HG02759 (cell line): Measurements from ENCODE around the gene AVPR2.

ENCODE experiments used
- ATAC-seq: cut with Tn5 transposase; IDR thresholded peaks from one replicate; pipeline ENCODE4 v1.9.1; 2021; ENCODE audit warnings: mild to moderate bottlenecking, moderate library complexity; ENCODE audit not compliant: unreplicated experiment

The AVPR2 gene

GRCh38 chrX:153903991-153904957 lies at the start of gene AVPR2:
TSS of gene AVPR2 (plus strand) at chrX:153904673. CDS start at chrX:153905146, 473 bp downstream.
- ATAC-seq = no peak

DNA sequence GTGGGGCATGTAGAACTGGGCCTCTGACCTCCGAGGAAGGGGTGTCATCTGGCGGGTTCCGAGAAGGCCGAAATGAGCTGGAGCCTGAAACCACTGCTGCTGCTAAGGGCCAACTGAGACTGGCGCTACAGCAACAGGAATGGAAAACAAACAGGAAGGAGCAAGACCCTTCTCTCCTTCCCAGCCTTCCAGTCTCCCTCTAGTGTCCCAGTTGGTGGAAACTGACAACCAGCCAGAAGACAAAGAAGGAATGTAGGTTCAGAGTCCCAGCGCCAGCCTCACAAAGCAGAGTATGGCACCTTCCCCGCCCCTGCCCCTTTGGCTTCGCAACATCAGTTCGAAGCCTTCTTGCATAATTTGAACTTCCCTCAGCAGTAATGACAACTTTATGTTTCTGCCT lies 49.8 kb upstream of the AVPR2 start:
- no peak for ATAC-seq

DNA sequence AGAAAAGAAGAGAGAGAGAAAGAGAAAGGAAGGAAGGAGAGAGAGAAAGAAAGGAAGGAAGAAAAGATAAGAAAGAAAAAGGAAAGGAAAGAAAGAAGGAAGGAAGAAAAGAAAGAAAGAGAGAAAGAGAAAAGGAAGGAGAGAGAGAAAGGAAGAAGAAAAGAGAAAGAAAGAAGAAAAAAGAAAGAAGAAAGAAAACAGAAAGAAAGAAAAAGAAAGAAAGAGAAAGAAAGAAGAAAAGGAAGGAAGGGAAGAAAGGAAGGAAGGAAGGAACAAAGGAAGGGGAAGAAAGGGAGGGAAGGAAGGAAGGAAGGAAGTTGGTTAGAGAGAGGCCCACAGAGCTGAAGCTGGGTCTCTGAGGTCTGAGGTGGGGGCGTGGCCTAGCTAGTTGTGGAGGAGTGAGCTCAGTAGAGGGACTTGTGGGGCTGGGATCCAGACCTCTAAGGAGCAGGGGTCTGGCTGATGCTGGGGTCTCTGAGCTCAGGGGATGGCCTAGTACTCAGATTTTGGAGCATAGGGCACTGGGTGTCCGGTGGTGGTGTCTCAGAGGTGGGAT lies 47.0 kb upstream of the AVPR2 start:
- no peak for ATAC-seq

DNA sequence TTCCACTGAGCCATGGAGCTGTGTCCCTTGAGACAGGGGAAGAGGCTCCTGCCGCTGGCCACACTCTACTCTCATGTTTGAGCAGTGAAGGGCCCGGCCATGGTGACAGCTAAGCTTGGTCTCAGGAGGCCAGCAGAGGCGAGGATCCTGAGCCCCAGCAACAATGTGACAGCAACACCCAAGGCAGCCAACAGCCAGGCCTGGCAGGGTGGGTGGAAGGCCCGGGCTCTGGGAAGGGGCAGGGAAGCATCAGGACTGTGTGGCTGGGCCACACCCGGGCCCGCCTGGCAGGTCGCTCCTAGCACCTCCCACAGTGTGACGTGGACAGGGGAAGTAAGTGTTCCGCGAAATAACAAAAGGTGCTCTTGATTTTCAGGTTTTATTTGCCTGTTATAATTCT lies 43.3 kb upstream of the AVPR2 start:
- ATAC-seq = no peak

DNA sequence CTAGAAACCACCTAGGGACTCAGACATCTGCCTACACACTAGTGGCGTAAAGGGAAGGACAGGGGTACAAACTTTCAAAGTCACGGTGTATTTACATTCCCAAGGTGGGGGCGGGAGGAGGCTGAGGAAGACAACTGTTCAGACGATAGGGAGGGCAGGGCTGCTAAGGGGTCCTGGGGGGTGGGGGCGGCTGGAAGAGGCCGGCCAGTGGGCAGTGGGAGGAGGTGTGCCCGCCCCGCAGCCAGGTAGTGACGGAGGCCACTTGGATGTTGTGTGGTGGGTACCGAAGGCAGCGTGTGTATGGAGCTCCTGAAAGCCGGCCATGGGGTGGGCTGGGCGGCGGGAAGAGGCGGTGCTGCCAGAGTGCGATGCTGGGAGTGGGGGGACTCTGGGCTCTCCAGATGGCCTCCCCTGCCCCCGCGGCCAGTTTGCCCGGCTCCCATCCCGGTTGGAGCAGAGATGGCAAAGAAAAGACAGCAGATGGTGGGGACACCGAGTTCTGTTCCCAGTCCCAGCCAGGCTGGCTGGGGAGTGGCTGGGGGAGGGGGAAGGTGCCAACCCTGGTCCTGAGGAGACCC lies 42.7 kb upstream of the AVPR2 start:
- no peak for ATAC-seq

DNA sequence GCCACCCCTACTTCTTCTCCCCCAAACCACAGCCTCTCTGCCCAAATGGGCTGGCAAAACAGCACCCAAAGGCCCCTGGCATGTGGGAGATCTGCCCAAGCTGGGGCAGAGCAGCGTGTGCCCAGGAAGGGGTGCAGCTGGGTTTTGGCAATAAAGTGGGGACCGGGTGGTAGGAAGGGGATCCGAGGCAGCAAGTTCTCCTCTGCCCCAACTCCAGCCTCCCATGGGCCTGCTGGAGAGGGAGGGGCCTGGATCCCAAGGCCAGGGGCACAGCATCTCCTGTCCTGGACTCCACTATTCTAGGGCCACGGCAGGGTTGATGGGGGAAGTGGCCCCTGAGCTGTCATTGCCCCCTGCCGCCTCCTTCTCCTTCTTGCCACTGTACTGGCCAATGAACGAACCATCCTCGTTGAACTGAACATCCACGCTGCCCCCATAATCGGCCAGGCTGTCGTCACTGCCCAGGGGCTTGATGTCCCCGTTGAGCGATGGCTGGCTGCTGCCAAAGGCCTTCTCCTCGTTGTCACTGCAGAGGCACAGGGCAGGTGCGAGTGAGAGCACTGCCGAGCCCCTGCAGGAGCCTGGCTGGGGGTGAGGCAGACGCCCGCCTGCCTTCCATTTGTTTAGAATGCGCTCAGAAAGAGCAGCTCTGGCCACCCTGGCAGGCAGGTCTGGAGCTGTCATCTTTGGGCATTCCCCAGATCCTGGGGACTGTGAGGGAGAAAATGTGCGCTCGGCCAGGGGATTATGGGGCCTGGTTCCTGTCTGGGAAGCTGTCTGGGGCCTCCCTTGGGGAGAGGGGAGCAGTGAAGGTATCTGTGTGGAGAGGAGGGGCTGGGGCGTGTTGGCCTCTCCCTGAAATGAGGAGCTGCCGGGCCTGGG lies 41.9 kb upstream of the AVPR2 start:
- no peak for ATAC-seq

- ATAC-seq = no peak
Observed at GRCh38 chrX:153863251-153863991, 41.1 kb upstream of the AVPR2 start.

DNA sequence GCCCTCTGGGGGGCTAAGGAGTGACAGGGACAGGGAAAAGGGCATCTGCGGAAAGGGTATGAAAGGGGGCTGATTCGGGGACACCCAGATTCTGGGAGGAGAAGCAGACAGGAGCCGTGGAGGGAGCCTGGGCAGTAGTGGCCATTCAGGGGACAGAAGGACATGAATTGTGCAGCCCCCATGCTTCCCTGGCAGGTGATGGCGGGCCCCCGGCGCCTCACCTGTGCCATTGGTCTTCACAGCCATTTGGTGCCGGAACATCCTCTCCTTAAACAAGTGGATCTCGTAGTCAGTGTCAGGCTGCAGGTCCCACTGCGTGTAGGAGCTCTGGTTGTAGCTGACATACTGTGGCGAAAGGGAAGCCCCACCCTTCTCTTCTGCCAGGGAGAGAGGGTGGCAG lies 40.4 kb upstream of the AVPR2 start:
- ATAC-seq = no peak

- ATAC-seq = no peak
Observed at GRCh38 chrX:153864561-153865320, 39.7 kb upstream of the AVPR2 start.

- ATAC-seq = no peak
Observed at GRCh38 chrX:153865321-153865580, 39.2 kb upstream of the AVPR2 start.

DNA sequence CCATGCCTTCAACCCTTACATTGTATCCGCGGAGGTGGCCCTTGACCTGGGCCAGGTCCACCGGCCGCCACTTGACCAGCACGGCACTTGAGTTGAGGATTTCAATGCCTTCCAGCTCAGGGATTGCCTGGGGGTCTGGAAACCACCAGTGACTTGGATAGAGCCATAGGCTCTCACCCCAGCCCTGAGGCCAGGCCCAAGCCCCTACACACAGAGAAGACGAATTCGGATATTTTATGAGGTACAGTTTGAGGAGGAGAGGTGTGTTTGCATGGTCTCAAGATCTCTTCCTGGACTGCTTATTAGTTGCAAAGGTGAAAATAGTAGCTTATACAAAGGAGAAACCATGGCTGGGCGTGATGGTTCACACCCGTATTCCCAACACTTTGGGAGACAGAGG lies 38.8 kb upstream of the AVPR2 start:
- no peak for ATAC-seq

GRCh38 chrX:153866302-153867019 lies 38.0 kb upstream of the AVPR2 start:
- no peak for ATAC-seq

- ATAC-seq = no peak
Observed at GRCh38 chrX:153867139-153867538, 37.3 kb upstream of the AVPR2 start.

- ATAC-seq = no peak
Observed at GRCh38 chrX:153867671-153868070, 36.8 kb upstream of the AVPR2 start.

- no peak for ATAC-seq
Observed at GRCh38 chrX:153868576-153869472, 35.6 kb upstream of the AVPR2 start.

DNA sequence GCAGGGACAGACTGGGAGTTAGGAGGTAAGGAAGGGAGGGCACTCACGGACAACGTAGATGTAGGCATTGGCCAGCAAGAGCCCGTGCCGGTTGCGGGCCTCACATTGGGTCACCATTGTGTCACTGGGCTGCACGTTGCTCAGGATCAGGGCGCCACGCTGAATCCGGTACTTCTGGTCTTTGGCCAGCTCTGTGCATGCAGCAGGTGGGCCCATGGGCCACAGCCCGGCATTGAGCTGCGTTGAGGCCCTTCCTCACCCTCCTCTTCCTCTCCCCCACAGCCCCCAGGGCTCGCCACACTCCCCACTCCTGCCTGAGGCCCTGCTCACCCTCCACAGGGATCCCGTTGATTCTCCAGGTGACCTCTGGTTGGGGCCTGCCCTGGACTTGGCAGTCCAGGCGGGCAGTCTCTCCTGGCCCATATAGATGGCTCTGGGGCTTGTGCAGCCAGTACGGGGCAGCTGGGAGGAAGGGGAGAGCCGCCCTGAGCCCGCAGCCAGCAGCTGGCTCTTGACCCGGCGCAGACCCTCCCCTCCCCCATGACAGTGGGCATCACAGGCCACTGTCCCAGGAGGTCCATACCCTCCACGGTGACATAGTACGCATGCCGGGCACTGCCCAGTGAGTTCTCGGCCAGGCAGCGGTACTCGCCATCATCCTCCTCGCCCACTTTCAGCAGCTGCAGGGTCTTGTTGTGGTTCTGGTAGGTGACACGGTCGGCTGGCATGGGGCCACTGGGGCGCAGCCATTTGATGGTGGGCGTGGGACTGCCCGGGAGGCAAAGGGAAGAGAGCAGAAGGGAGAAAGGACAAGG lies 34.8 kb upstream of the AVPR2 start:
- no peak for ATAC-seq

GRCh38 chrX:153870288-153870690 lies 34.2 kb upstream of the AVPR2 start:
- no peak for ATAC-seq
